ENCODE results near the gene BANK1. TPM values are rescaled to one million over a fixed set of nuclear protein-coding genes. Genes with fewer than 3 reads are reported as not detected.

BANK1 gene
- polyA plus RNA-seq, 1 experiment, result 0.40 TPM

DNA sequence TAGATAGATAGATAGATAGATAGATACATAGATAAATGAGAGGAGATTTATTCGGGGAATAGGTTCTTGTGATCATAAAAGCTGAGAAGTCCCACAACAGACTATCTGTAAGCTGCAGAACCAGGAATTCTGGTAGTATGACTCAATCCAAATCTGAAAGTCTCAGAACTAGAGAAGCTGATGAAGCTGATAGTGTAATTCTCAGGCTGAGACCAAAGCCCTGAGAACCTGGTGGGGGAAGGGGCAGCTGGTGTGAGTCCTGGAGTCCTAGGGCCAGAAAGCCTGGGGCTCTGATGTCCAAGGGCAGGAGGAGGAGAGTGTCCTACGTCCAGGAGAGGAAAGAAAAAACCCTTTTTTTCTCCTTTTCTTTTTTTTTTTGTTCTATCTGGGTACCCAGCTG lies 8.0 kb upstream of the BANK1 start:
- no peak for DNase-seq (ENCODE audit: low read depth)
- TF ChIP-seq, protein P1, sequence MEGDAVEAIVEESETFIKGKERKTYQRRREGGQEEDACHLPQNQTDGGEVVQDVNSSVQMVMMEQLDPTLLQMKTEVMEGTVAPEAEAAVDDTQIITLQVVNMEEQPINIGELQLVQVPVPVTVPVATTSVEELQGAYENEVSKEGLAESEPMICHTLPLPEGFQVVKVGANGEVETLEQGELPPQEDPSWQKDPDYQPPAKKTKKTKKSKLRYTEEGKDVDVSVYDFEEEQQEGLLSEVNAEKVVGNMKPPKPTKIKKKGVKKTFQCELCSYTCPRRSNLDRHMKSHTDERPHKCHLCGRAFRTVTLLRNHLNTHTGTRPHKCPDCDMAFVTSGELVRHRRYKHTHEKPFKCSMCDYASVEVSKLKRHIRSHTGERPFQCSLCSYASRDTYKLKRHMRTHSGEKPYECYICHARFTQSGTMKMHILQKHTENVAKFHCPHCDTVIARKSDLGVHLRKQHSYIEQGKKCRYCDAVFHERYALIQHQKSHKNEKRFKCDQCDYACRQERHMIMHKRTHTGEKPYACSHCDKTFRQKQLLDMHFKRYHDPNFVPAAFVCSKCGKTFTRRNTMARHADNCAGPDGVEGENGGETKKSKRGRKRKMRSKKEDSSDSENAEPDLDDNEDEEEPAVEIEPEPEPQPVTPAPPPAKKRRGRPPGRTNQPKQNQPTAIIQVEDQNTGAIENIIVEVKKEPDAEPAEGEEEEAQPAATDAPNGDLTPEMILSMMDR (IDR thresholded peaks at IDR 0.05; ENCODE audit: insufficient read depth, low read depth, low read length), result no peak
- ChIA-PET POLR2A (interaction anchor here (0.6 kb wide), 1 partner anchor 1143 kb away, joined by 4 read pairs; no protein-coding TSS in a partner anchor), CTCF (no interaction called here)
- Histone ChIP-seq H3K4me3 (ENCODE audit: low read depth, low read length) (no peak overlapping the region), H3K36me3 (ENCODE audit: control insufficient read depth, insufficient read depth, low read length) (no peaks in the 10 kb centered on the region), H3K27me3 (ENCODE audit: control insufficient read depth, insufficient read depth, low read length) (no peaks in the 10 kb centered on the region)

DNA sequence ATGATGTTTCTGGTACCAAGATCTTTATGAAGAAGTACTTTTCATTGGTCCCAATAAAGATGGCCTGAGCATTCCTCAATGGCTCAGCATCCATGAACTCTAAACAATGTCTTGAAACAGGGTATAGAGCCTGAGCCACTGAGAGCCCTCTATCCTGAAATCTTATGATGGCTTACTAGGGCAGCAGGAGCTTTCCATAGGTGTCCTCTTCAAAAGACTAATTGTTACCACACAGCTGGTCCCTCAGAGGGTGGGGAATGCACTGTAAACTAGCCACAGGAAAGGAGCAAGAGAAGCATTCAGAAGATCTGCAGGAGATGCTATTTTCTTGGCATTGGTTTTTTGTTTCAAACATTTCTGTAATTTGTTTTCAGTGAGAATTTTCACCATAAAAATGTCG lies 5.6 kb upstream of the BANK1 start:
- POLR2A ChIA-PET, result no interaction called here
- DNase-seq (ENCODE audit: low read depth), result no peak
- no peaks in the 10 kb centered on the region for H3K36me3 ChIP-seq (ENCODE audit: control insufficient read depth, insufficient read depth, low read length)
- H3K27me3 ChIP-seq (ENCODE audit: control insufficient read depth, insufficient read depth, low read length), result no peaks in the 10 kb centered on the region
- CTCF ChIA-PET, result no interaction called here
- no peak overlapping the region for H3K4me3 ChIP-seq (ENCODE audit: low read depth, low read length)
- TF ChIP-seq, protein P1 (IDR thresholded peaks at IDR 0.05; ENCODE audit: insufficient read depth, low read depth, low read length), result no peak

DNA sequence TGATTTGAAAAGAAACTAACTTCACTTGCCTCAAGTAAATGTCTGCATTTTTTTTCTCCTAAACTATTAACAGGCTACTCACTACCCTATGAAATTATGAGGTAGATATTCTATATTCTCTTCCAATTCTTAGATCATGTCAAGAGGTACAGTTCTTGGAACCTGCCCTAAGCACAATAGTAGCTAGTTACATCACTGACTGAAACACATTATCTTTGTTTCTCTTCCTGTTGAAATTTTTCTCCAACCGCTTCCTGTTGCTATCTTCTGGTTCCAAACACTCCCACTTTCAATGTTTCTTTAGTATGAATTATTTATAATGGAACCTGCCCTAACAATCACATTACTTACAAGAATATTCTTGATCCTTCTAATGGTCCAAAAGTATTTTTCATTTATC lies 5.0 kb upstream of the BANK1 start:
- CTCF ChIA-PET, result interaction anchor here (0.7 kb wide), 1 partner anchor 8 kb away, joined by 3 read pairs; no protein-coding TSS in a partner anchor
- no peak for DNase-seq (ENCODE audit: low read depth)
- TF ChIP-seq, protein P1 (IDR thresholded peaks at IDR 0.05; ENCODE audit: insufficient read depth, low read depth, low read length), result no peak
- Histone ChIP-seq H3K27me3 (ENCODE audit: control insufficient read depth, insufficient read depth, low read length) (no peaks in the 10 kb centered on the region), H3K4me3 (ENCODE audit: low read depth, low read length) (no peak overlapping the region), H3K36me3 (ENCODE audit: control insufficient read depth, insufficient read depth, low read length) (no peaks in the 10 kb centered on the region)
- POLR2A ChIA-PET, result no interaction called here

DNA sequence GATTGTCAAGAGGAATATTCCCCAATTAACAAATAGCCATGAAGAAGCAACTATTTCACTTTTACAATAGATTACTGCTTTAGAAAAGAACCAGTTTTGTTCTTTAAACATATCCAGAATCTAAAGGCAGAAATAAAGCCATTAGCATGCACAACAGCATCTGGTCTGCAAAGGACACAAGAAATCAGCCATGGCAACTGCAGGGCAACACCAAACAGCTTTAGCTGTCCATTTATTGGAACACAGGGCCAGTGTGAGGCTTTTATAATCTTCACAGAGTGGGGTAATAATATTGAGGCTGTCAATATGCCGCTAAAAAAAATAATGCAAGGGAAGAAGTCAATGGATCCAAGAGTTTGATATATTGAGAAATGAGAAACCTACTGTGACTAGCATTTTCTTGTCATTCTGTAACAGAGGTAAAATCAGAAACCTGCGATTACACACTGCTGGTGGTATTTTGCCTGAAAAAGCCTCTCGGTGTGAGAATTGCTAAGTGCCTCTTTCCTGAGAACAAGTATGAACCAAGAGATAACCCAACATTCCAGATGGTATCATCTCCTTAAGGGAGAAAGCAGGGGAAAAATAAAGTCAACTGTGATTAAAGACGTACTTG lies 2.7 kb upstream of the BANK1 start:
- ChIA-PET CTCF (no interaction called here), POLR2A (no interaction called here)
- no peak for DNase-seq (ENCODE audit: low read depth)
- no peak overlapping the region for H3K4me3 ChIP-seq (ENCODE audit: low read depth, low read length)
- H3K36me3 ChIP-seq (ENCODE audit: control insufficient read depth, insufficient read depth, low read length), result no peaks in the 10 kb centered on the region
- no peaks in the 10 kb centered on the region for H3K27me3 ChIP-seq (ENCODE audit: control insufficient read depth, insufficient read depth, low read length)
- TF ChIP-seq, protein P1 (IDR thresholded peaks at IDR 0.05; ENCODE audit: insufficient read depth, low read depth, low read length), result no peak

DNA sequence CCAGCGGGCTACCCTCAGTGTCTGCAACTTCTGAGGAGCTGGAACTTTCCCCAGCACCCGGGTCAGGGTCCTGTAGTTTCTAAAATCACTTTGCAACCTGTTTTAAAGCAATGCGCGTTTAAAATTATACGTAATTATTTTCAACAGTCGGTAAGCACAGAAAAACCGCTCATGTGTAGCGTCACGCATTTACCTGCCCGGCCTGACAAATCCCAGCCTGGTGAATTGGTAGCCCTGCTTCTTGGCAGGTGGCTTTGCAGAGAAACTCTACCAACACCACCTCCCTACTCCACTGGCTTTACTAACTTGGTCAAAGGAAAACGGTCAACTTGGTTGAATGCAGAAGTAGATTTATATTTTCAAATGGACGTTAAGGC lies 640 bp downstream of the BANK1 start:
- CTCF ChIA-PET, result interaction anchor here (1.3 kb wide), 1 partner anchor 41 kb away, joined by 4 read pairs; no protein-coding TSS in a partner anchor
- Histone ChIP-seq H3K27me3 (ENCODE audit: control insufficient read depth, insufficient read depth, low read length) (no peaks in the 10 kb centered on the region), H3K4me3 (ENCODE audit: low read depth, low read length) (peak overlapping the region; percentile 35; the same call in 1 of the 2 replicates), H3K36me3 (ENCODE audit: control insufficient read depth, insufficient read depth, low read length) (no peaks in the 10 kb centered on the region)
- DNase-seq (ENCODE audit: low read depth), result no peak
- TF ChIP-seq, protein P1 (IDR thresholded peaks at IDR 0.05; ENCODE audit: insufficient read depth, low read depth, low read length), result no peak
- POLR2A ChIA-PET, result no interaction called here
